ENCODE results near the gene OTX1. TPM values are rescaled to one million over a fixed set of nuclear protein-coding genes. Genes with fewer than 3 reads are reported as not detected.

OTX1 gene
- total RNA-seq, 1 donor from 2014 or later = 0.33 TPM

- peaks cover 49% of the 10 kb centered on the region for H3K4me1 Mint-ChIP-seq (ENCODE audit: unreplicated experiment)
- peaks cover 34% of the 10 kb centered on the region for H3K27me3 Mint-ChIP-seq (ENCODE audit: unreplicated experiment)
- no peak overlapping the region for H3K27ac Mint-ChIP-seq (ENCODE audit: unreplicated experiment)
- DNase-seq (ENCODE audit: low spot score) = no peak
- peak overlapping the region; percentile 33 for H3K4me3 Mint-ChIP-seq (ENCODE audit: unreplicated experiment)
- peaks cover 14% of the 10 kb centered on the region for H3K36me3 Mint-ChIP-seq (ENCODE audit: low read depth, unreplicated experiment)
- TF ChIP-seq, protein P1, sequence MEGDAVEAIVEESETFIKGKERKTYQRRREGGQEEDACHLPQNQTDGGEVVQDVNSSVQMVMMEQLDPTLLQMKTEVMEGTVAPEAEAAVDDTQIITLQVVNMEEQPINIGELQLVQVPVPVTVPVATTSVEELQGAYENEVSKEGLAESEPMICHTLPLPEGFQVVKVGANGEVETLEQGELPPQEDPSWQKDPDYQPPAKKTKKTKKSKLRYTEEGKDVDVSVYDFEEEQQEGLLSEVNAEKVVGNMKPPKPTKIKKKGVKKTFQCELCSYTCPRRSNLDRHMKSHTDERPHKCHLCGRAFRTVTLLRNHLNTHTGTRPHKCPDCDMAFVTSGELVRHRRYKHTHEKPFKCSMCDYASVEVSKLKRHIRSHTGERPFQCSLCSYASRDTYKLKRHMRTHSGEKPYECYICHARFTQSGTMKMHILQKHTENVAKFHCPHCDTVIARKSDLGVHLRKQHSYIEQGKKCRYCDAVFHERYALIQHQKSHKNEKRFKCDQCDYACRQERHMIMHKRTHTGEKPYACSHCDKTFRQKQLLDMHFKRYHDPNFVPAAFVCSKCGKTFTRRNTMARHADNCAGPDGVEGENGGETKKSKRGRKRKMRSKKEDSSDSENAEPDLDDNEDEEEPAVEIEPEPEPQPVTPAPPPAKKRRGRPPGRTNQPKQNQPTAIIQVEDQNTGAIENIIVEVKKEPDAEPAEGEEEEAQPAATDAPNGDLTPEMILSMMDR (IDR thresholded peaks at IDR 0.05; ENCODE audit: unreplicated experiment) = no peak
- no peaks in the 10 kb centered on the region for H3K9me3 Mint-ChIP-seq (ENCODE audit: unreplicated experiment)
Measured at GRCh38 chr2:63046552-63046951, 4.1 kb upstream of the OTX1 start.

DNA sequence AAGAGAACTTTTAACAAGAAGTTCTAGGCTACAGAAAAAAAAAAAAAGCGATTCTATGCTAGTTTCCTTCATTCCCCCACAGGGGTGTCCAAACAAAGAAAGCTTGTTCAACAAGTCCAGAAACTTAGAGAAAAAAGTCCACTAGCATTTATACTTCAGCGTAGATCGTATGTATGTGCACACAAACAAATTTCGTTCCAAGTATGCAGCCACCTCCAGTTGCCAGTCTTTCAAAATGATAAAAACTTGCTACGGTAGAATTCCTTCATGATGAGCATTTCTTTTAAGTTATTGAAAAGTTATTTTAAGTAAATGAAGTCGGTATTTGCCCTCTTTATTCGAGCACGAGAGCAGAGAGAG is 3.7 kb upstream of the OTX1 start:
- H3K36me3 Mint-ChIP-seq (ENCODE audit: low read depth, unreplicated experiment) = peaks cover 14% of the 10 kb centered on the region
- H3K27ac Mint-ChIP-seq (ENCODE audit: unreplicated experiment) = no peak overlapping the region
- H3K9me3 Mint-ChIP-seq (ENCODE audit: unreplicated experiment) = no peaks in the 10 kb centered on the region
- peaks cover 49% of the 10 kb centered on the region for H3K4me1 Mint-ChIP-seq (ENCODE audit: unreplicated experiment)
- no peak for DNase-seq (ENCODE audit: low spot score)
- peaks cover 35% of the 10 kb centered on the region for H3K27me3 Mint-ChIP-seq (ENCODE audit: unreplicated experiment)
- TF ChIP-seq, protein P1 (IDR thresholded peaks at IDR 0.05; ENCODE audit: unreplicated experiment) = no peak
- peak overlapping the region; percentile 33 for H3K4me3 Mint-ChIP-seq (ENCODE audit: unreplicated experiment)

GRCh38 chr2:63047321-63048279 is 3.0 kb upstream of the OTX1 start:
- Mint-ChIP-seq H3K9me3 (ENCODE audit: unreplicated experiment) (no peaks in the 10 kb centered on the region), H3K27me3 (ENCODE audit: unreplicated experiment) (peaks cover 41% of the 10 kb centered on the region)

GRCh38 chr2:63048367-63049171 is 2.1 kb upstream of the OTX1 start:
- Mint-ChIP-seq H3K4me3 (ENCODE audit: unreplicated experiment) (peak overlapping the region; percentile 88), H3K27ac (ENCODE audit: unreplicated experiment) (no peak overlapping the region), H3K9me3 (ENCODE audit: unreplicated experiment) (no peaks in the 10 kb centered on the region), H3K4me1 (ENCODE audit: unreplicated experiment) (peaks cover 52% of the 10 kb centered on the region), H3K27me3 (ENCODE audit: unreplicated experiment) (peaks cover 51% of the 10 kb centered on the region), H3K36me3 (ENCODE audit: low read depth, unreplicated experiment) (peaks cover 14% of the 10 kb centered on the region)
- TF ChIP-seq, protein P1 (IDR thresholded peaks at IDR 0.05; ENCODE audit: unreplicated experiment) = no peak
- peak; percentile 32 for DNase-seq (ENCODE audit: low spot score)

More at GRCh38 chr2:63047321-63048279, 3.0 kb upstream of the OTX1 start:
- H3K4me3 Mint-ChIP-seq (ENCODE audit: unreplicated experiment) = peak overlapping the region; percentile 54
- H3K36me3 Mint-ChIP-seq (ENCODE audit: low read depth, unreplicated experiment) = peaks cover 14% of the 10 kb centered on the region
- peaks cover 49% of the 10 kb centered on the region for H3K4me1 Mint-ChIP-seq (ENCODE audit: unreplicated experiment)
- peak; percentile 46 for DNase-seq (ENCODE audit: low spot score)
- TF ChIP-seq, protein P1 (IDR thresholded peaks at IDR 0.05; ENCODE audit: unreplicated experiment) = no peak
- H3K27ac Mint-ChIP-seq (ENCODE audit: unreplicated experiment) = no peak overlapping the region
